ENCODE measurements around the gene CHTF18.
"Not testable (repeated sequence)": the region's sequence is repeated elsewhere in the genome, so short reads cannot be mapped to it uniquely, and the experiment has no call there.

CHTF18 gene

DNA sequence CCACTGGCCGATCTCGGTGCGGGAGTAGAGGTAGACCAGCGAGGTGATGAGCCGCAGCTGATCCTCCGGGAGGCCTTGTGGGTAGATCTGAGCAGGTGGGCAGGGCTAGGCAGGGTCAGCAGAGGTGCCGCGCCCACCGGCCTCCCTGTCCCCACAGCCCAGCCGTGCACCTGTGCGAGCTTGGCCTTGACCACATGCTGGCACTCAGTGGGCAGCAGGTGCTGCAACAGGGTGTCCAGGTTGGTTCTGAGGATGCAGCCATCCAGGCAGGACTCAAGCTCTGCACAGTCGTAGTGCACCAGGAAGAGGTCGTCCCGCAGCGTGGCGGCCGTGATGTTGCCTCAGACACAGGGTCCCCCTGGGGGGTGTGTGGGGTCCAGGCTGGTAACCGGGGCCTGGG is 15.5 kb upstream of the CHTF18 start:
- no peak overlapping the region for H3K27ac Mint-ChIP-seq (ENCODE audit: low read depth)
- ATAC-seq (replicated peaks; ENCODE audit: extremely low read depth, poor library complexity, severe bottlenecking), result no peak
- no peaks in the 10 kb centered on the region for H3K4me1 Mint-ChIP-seq
- no peak overlapping the region for H3K4me3 Mint-ChIP-seq
- H3K9me3 Mint-ChIP-seq, result no peaks in the 10 kb centered on the region
- H3K27me3 Mint-ChIP-seq, result no peaks in the 10 kb centered on the region
- peaks cover 2% of the 10 kb centered on the region for H3K36me3 Mint-ChIP-seq (ENCODE audit: insufficient read depth)
- no peak for DNase-seq (ENCODE audit: low spot score in 2 of 2)

DNA sequence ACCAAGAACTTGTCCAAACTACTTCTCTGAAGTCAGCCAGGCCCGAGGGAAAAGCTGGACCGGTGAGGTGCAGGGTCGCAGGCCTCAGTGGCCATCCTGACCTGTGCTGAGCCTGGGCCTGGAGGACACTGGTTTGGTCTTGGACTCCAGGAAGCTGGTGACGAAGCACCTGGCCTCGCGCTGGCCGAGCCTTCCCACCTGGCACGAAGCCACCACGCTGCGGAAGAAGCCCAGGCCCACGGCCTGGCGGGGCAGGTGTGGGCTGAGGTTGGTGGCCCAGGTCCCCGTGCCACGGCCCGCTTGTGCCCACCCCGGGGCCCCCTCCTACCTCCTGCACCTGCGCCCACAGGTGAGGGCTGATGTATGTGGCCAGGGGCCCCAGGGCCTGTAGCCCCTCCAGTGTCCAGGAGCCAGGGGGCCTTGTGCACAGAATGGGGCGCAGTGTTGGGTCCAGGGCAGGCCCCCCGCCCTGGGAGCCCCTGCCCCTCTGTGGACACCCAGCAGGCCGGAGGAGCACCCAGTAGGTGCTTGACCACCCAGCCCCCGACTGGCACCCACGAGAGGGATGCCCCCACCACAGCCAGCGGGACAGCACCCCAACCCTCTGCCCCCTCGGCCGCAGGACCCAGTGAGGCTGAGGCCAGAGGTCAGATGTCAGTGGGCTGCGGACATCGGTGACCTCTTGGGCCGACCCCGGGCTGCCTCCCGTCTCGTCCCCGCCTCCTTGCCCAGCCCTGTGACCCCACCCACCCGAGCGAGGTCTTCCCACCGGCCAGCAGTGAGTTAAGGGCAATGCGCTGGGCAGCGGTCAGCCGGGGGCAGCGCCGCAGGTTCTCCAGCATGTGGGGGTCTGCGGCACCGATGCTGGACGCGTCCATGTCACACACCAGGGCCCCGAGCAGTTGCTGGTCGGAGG is 14.1 kb upstream of the CHTF18 start:
- ATAC-seq (replicated peaks; ENCODE audit: extremely low read depth, poor library complexity, severe bottlenecking) (no peak), DNase-seq (ENCODE audit: low spot score in 2 of 2) (no peak)
- H3K4me3 Mint-ChIP-seq, result no peak overlapping the region
- H3K36me3 Mint-ChIP-seq (ENCODE audit: insufficient read depth), result peaks cover 2% of the 10 kb centered on the region
- no peak overlapping the region for H3K27ac Mint-ChIP-seq (ENCODE audit: low read depth)
- H3K4me1 Mint-ChIP-seq, result no peaks in the 10 kb centered on the region
- H3K27me3 Mint-ChIP-seq, result no peaks in the 10 kb centered on the region
- H3K9me3 Mint-ChIP-seq, result no peaks in the 10 kb centered on the region

DNA sequence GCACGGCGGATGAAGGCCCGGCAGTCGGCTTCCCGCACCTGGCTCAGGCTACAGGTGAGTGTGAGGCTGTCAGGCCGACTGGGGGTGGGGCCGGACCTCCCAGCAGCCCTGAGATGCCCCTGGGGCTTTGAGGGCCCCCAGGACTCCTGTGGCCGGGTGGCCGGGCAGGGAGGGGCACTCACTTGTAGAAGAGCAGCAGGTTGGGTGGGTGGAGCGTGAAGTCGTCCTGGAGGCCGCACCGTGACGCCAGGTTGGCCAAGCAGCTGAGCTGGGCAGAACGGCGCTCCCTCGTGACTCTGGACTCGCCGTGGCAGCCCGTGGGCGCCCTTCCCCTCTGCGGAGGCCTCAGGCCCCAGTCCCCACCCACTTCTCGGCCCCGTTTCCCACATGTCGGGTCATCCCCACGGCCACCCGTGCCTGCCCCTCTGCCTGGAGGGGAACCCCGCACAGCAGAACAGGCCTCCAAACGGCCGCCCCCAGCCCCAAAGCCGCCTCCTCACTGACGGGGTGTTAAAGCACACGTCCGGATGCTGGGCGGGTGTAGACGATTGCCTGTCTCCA is 13.1 kb upstream of the CHTF18 start:
- Mint-ChIP-seq H3K4me1 (no peaks in the 10 kb centered on the region), H3K4me3 (no peak overlapping the region), H3K9me3 (no peaks in the 10 kb centered on the region), H3K27ac (ENCODE audit: low read depth) (no peak overlapping the region), H3K36me3 (ENCODE audit: insufficient read depth) (peaks cover 3% of the 10 kb centered on the region), H3K27me3 (peaks cover 2% of the 10 kb centered on the region)
- DNase-seq (ENCODE audit: low spot score in 2 of 2) (no peak), ATAC-seq (replicated peaks; ENCODE audit: extremely low read depth, poor library complexity, severe bottlenecking) (no peak)

DNA sequence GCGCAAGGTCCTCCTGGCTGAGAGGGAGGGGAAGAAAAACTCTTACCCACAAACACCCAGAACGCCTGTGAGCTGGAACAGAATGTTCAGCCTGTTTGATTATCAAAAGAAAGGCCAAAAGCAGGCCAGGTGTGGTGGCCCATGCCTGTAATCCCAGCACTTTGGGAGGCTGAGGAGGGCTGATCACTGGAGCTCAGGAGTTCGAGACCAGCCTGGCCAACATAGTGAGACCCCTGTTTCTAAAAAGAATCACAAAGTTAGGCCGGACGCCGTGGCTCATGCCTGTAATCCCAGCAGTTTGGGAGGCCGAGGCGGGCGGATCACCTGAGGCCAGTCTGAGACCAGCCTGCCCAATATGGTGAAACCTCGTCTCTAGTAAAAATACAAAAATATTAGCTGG is 12.1 kb upstream of the CHTF18 start:
- not testable (repeated sequence) for H3K4me3 Mint-ChIP-seq

DNA sequence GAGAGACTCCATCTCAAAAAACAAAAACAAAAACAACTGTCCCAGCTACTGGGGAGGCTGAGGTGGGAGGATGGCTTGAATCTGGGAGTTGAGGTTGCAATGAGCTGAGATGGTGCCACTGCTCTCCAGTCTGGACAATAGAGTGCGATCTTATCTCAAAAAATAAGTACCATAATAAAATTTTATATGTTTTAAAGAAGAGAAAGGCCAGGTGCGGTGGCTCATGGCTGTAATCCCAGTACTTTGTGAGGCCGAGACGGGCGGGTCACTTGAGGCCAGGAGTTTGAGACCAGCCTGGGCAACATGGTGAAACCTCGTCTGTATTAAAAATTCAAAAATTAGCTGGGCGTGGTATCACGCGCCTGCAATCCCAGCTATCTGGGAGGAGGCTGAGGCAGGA is 11.6 kb upstream of the CHTF18 start:
- Mint-ChIP-seq H3K27me3 (peaks cover 7% of the 10 kb centered on the region), H3K4me3 (no peak overlapping the region), H3K4me1 (no peaks in the 10 kb centered on the region), H3K36me3 (ENCODE audit: insufficient read depth) (peaks cover 3% of the 10 kb centered on the region), H3K27ac (ENCODE audit: low read depth) (no peak overlapping the region), H3K9me3 (no peaks in the 10 kb centered on the region)
- ATAC-seq (replicated peaks; ENCODE audit: extremely low read depth, poor library complexity, severe bottlenecking), result no peak
- DNase-seq (ENCODE audit: low spot score in 2 of 2), result no peak

More for the DNA sequence above, 12.1 kb upstream of the CHTF18 start:
- H3K27ac Mint-ChIP-seq (ENCODE audit: low read depth); H3K9me3 Mint-ChIP-seq; H3K4me1 Mint-ChIP-seq; DNase-seq (ENCODE audit: low spot score in 2 of 2); H3K27me3 Mint-ChIP-seq; H3K36me3 Mint-ChIP-seq (ENCODE audit: insufficient read depth); ATAC-seq (replicated peaks; ENCODE audit: extremely low read depth, poor library complexity, severe bottlenecking): not testable (repeated sequence)

DNA sequence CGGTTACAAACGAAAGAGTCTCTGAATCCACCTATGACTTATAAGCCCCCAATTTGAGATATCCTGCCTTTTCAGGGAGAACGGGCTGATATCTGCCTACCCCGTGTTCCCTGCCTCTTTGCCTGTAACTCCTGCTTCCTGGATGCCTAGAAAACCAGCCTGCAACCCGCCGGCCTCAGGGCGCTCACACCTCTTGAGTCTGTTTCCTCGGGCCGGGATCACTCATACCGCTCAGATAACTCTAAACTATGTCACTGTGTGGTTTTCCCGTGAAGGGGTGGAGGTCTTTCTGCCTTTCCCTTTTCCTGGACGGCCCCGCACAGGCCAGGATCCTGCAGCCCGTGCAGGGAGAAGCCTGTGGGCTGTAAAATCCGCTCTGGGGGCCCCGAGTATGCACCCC is 10.6 kb upstream of the CHTF18 start:
- Mint-ChIP-seq H3K27ac (ENCODE audit: low read depth) (no peak overlapping the region), H3K27me3 (peaks cover 7% of the 10 kb centered on the region), H3K4me1 (no peaks in the 10 kb centered on the region), H3K36me3 (ENCODE audit: insufficient read depth) (peaks cover 4% of the 10 kb centered on the region), H3K4me3 (no peak overlapping the region), H3K9me3 (no peaks in the 10 kb centered on the region)
- no peak for ATAC-seq (replicated peaks; ENCODE audit: extremely low read depth, poor library complexity, severe bottlenecking)
- no peak for DNase-seq (ENCODE audit: low spot score in 2 of 2)

DNA sequence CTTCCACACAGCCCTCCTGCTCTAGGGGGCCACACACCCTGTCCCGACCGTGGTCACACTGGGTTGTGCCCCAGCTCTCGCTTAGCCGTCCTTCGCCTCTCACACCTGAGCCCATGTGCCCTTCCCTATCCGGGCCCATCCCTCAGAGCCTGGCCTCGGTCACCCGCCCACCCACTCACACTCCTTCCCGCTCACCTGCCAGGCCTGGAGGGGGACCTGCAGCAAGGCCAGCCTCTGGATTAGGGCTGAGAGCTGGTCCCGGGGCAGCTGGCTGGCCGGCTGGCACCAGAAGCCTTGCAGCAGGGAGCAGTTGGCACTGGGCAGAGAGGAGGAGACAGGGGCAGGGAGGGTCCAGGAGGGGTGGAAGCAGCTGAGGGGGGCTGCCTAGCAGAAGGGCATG is 10.0 kb upstream of the CHTF18 start:
- H3K9me3 Mint-ChIP-seq, result no peaks in the 10 kb centered on the region
- ATAC-seq (replicated peaks; ENCODE audit: extremely low read depth, poor library complexity, severe bottlenecking) (no peak), DNase-seq (ENCODE audit: low spot score in 2 of 2) (no peak)
- H3K4me1 Mint-ChIP-seq, result no peaks in the 10 kb centered on the region
- peaks cover 7% of the 10 kb centered on the region for H3K27me3 Mint-ChIP-seq
- peaks cover 4% of the 10 kb centered on the region for H3K36me3 Mint-ChIP-seq (ENCODE audit: insufficient read depth)
- H3K4me3 Mint-ChIP-seq, result no peak overlapping the region
- no peak overlapping the region for H3K27ac Mint-ChIP-seq (ENCODE audit: low read depth)

DNA sequence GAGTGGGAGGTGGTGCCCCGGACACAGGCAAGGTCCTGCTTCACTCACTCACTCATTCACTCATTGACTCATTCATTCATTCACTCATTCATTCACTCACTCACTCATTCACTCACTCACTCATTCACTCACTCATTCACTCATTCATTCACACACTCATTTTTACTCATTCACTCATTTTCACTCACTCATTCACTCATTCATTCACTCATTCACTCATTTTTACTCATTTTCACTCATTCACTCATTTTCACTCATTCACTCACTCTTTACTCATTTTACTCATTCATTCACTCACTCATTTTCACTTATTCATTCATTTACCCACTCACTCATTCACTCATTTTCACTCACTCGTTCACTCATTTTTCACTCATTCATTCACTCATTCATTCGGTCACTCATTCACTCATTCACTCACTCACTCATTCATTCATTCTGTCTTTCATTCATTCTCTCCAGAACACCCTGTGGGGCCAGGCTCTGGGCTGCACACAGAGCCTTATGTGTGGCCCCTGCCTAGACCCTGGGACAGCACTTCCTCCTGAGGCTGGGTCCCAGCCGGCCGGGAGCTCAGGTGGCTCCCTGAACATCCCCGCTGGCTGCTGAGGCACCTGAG is 9.4 kb upstream of the CHTF18 start:
- DNase-seq (ENCODE audit: low spot score in 2 of 2), result no peak
- ATAC-seq (replicated peaks; ENCODE audit: extremely low read depth, poor library complexity, severe bottlenecking), result no peak
- Mint-ChIP-seq H3K36me3 (ENCODE audit: insufficient read depth) (peaks cover 4% of the 10 kb centered on the region), H3K4me1 (no peaks in the 10 kb centered on the region), H3K4me3 (no peak overlapping the region), H3K9me3 (no peaks in the 10 kb centered on the region), H3K27ac (ENCODE audit: low read depth) (no peak overlapping the region), H3K27me3 (peaks cover 7% of the 10 kb centered on the region)

DNA sequence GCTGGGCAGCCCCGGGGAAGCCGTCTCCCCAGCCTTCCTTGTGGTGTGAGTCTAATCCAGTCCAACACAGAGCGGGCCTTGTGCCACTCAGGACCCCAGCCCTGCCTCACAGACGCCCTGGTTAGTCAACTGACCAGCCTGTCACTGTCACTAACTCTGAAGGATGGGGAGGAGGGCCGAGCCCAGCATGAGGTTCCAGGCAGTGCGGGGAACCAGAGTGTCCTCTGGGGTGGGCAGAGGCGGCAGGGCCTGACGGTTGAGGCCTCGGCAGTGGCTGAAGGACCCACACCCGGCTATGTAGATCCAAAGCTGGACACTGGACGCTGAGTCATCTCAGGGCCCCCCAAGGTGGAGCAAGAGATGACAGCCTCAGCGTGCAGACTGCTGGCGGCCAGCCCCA is 8.9 kb upstream of the CHTF18 start:
- peaks cover 7% of the 10 kb centered on the region for H3K27me3 Mint-ChIP-seq
- DNase-seq (ENCODE audit: low spot score in 2 of 2) (no peak), ATAC-seq (replicated peaks; ENCODE audit: extremely low read depth, poor library complexity, severe bottlenecking) (no peak)
- peaks cover 4% of the 10 kb centered on the region for H3K36me3 Mint-ChIP-seq (ENCODE audit: insufficient read depth)
- no peaks in the 10 kb centered on the region for H3K9me3 Mint-ChIP-seq
- no peak overlapping the region for H3K4me3 Mint-ChIP-seq
- no peaks in the 10 kb centered on the region for H3K4me1 Mint-ChIP-seq
- no peak overlapping the region for H3K27ac Mint-ChIP-seq (ENCODE audit: low read depth)

DNA sequence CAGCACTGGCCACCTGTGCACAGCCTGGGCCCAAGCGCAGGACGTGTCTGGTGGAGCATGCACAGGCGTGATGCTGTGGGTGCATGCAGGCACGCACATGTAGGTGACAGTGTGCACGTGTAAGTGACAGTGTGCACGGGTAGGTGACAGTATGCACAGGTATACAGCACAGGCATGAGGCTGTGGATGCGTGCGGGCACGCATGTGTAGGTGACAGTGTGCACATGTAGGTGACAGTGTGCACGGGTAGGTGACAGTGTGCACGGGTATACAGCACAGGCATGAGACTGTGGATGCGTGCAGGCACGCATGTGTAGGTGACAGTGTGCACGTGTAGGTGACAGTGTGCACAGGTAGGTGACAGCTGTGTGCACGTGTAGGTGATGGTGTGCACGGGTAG is 8.1 kb upstream of the CHTF18 start:
- H3K9me3 Mint-ChIP-seq, result no peaks in the 10 kb centered on the region
- DNase-seq (ENCODE audit: low spot score in 2 of 2), result no peak
- H3K36me3 Mint-ChIP-seq (ENCODE audit: insufficient read depth), result peaks cover 4% of the 10 kb centered on the region

DNA sequence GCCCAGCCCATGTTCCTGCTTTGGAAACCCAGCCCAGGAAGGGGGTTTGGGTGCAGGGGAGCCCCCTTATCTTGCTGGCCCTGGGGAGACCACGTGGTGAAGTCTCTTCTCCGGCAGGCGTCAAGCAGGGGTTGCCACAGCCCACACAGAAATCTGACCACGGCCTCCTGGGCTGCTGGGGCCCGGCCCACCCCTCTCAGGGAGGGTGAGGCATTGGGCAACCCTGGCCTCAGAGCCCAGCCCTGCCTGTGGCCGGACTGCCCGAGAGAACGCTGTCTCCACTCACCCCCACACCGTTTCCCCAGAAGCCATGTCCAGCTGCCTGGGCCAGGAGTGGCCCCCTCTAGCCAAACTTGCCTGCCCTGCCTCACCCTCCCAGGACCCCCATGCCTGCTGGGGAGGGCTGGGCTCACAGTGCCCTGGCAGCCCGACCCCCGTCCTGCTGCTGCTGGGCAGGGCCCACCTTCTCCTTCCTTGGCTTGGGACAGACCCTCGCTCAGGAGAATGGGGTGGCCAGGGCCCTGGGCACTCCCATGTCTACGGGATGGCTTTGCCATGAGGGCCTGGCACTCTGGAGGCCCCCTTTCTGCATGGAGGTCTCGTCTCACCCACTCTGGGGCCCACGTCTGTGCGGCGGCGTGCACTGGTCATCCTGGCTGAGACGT is 6.9 kb upstream of the CHTF18 start:
- no peak for DNase-seq (ENCODE audit: low spot score in 2 of 2)
- H3K27me3 Mint-ChIP-seq, result peaks cover 7% of the 10 kb centered on the region
- H3K4me1 Mint-ChIP-seq, result peaks cover 7% of the 10 kb centered on the region
- no peak overlapping the region for H3K4me3 Mint-ChIP-seq
- H3K9me3 Mint-ChIP-seq, result no peaks in the 10 kb centered on the region
- H3K27ac Mint-ChIP-seq (ENCODE audit: low read depth), result no peak overlapping the region
- no peak for ATAC-seq (replicated peaks; ENCODE audit: extremely low read depth, poor library complexity, severe bottlenecking)
- peaks cover 4% of the 10 kb centered on the region for H3K36me3 Mint-ChIP-seq (ENCODE audit: insufficient read depth)

More for the DNA sequence above, 8.1 kb upstream of the CHTF18 start:
- Mint-ChIP-seq H3K4me1 (peaks cover 5% of the 10 kb centered on the region), H3K4me3 (no peak overlapping the region), H3K27ac (ENCODE audit: low read depth) (no peak overlapping the region), H3K27me3 (peaks cover 7% of the 10 kb centered on the region)
- ATAC-seq (replicated peaks; ENCODE audit: extremely low read depth, poor library complexity, severe bottlenecking), result no peak

DNA sequence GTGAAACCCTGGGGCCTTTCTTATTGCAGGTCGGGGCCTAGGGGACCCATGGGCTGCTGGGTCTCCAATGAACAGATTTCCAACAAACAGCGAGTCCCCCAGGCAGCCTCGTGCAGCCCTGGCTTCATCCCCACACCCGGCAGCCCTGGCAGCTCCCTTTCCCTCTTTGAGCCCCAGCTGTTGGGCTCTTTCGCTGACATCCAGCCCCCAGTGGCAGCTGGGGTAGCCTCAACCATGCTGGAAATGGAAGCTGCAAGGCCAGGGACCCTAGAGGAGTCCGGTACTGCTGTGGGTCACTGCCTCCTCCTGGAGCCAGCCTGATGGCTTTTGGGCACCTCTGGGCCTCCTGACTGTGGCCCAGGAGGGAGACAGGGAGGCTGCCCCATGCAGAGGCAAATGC is 6.2 kb upstream of the CHTF18 start:
- no peaks in the 10 kb centered on the region for H3K9me3 Mint-ChIP-seq
- H3K27ac Mint-ChIP-seq (ENCODE audit: low read depth), result no peak overlapping the region
- ATAC-seq (replicated peaks; ENCODE audit: extremely low read depth, poor library complexity, severe bottlenecking), result no peak
- H3K27me3 Mint-ChIP-seq, result peaks cover 7% of the 10 kb centered on the region
- no peak for DNase-seq (ENCODE audit: low spot score in 2 of 2)
- H3K4me3 Mint-ChIP-seq, result no peak overlapping the region
- H3K36me3 Mint-ChIP-seq (ENCODE audit: insufficient read depth), result peaks cover 4% of the 10 kb centered on the region
- H3K4me1 Mint-ChIP-seq, result peaks cover 14% of the 10 kb centered on the region
